LHCN-M2 (cell line): ENCODE results near the gene PPP1R15A. TPM values are rescaled to one million over a fixed set of nuclear protein-coding genes. Genes with fewer than 3 reads are reported as not detected.
A peak's percentile ranks its signal among the peaks of the same experiment; 100 is the strongest.
"Not testable (repeated sequence)": the region's sequence is repeated elsewhere in the genome, so short reads cannot be mapped to it uniquely, and the experiment has no call there.

ENCODE experiments used
- DNase-seq: peaks from one replicate; pipeline ENCODE4 v3.0.0-alpha.2; 2012; ENCODE audit warnings: low read depth
- polyA plus RNA-seq: library from polyadenylated mRNA; unstranded; fragments of >200 nt; gene quantifications from one replicate; pipeline ENCODE4 v1.2.1, GENCODE V29; 2012; ENCODE audit warnings: missing spikeins
- total RNA-seq: library from RNA; depleted of rRNA; stranded (reverse); fragments of >200 nt; gene quantifications from 2 replicates; pipeline ENCODE4 v1.2.3, GENCODE V29; 2014; rRNA removed

Gene PPP1R15A
- 55.7 and 58.2 TPM in 2 replicates for total RNA-seq
- 64.4 TPM for polyA plus RNA-seq

DNA sequence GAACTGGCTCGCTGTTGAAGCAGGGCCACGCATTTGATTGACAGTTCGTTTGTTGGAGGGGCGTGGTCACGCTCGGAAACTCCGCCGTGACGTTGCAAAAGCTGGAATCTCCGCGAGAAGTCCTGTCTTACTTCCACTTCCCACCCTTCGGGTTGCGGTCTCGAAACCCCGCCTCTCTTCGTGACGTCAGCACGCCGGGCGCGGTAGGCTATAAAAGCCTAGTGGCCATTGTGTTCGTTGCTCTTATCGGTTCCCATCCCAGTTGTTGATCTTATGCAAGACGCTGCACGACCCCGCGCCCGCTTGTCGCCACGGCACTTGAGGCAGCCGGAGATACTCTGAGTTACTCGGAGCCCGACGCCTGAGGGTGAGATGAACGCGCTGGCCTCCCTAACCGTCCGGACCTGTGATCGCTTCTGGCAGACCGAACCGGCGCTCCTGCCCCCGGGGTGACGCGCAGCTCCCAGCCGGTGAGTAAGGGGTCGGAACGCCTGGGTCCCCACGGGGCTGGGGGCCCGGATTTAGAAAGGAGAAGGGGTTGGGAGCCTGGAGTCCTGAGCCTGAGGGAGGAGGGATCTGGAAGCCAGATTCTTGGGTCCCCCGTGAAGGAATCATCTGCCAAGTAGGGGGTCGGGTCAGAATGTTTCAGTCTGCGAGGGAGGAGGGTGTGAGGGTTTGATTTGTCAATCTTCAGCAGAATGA, at the start of gene PPP1R15A:
Gene PPP1R15A (plus strand): TSS at position 240 of the 702 bp plus-strand sequence. CDS start 813 bp downstream, outside the sequence.
- peak; percentile 96 for DNase-seq

- no peak for DNase-seq
Observed at GRCh38 chr19:48822514-48822913, 49.7 kb upstream of the PPP1R15A start.

- DNase-seq = no peak
Observed at GRCh38 chr19:48826606-48827020, 45.6 kb upstream of the PPP1R15A start.

GRCh38 chr19:48830088-48830487, 42.1 kb upstream of the PPP1R15A start:
- no peak for DNase-seq

DNA sequence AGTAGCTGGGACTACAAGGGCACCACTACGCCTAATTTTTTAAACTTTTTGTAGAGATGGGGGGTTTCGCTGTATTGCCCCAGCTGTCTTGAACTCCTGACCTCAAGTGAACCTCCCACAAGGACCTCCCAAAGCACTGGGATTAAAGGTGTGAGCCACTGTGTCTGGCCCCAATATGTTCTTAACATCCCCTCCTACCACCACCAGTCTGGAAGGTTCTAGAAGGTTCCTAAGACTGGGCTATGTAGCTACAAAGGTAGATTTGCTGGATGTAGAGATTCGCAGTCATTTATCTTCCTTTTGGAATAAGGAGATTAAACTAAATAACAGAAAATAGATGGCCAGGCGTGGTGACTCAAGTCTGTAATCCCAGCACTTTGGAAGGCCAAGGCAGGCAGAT, 41.3 kb upstream of the PPP1R15A start:
- DNase-seq = no peak

- no peak for DNase-seq
Observed at GRCh38 chr19:48833049-48833448, 39.2 kb upstream of the PPP1R15A start.

GRCh38 chr19:48833977-48834376, 38.2 kb upstream of the PPP1R15A start:
- DNase-seq = no peak

- peak; percentile 75 for DNase-seq
Observed at GRCh38 chr19:48835734-48836088, 36.5 kb upstream of the PPP1R15A start.

DNA sequence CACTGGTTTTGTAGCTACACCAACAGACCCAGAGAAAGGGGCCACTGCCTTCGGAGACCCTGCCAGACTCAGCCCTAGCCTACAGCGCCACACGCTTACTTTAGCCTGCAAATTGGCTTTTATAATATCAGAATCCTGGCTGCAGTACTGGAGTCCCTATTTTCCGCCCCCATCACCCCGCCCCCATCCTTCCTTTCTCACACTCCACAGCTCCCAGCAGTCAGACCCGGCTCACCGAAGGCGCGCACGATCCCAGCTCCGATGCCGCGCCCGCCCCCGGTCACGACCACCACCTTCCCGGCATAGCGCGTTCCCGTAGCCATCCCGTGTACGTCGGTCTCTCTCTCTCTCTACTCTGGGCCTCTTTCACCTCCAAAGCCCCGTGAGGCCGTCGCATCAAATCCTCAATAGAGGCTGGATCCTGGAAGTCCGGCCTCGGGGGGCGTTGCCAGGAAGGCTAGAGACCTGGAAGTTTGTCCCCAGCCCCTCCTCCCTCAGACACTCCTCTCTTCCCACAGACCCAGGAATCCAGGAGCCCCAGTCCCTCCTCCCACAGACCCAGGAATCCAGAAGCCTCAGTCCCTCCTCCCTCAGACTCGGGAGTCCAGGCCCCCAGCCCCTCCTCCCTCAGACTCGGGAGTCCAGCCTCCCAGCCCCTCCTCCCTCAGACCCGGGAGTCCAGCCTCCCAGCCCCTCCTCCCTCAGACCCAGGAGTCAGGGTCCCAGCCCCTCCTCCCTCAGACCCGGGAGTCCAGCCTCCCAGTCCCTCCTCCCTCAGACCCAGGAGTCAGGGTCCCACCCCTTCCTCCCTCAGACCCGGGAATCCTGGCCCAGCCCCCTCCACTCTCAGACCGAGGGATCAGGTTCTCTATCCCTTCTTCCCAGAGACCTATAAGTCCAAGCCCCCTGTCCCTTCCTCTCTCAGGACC, 35.9 kb upstream of the PPP1R15A start, which contains the start of gene HSD17B14:
Gene HSD17B14 (minus strand): TSS at position 403 of the 929 bp plus-strand sequence. CDS start 80 bp downstream, at position 323.
- DNase-seq = no peak

DNA sequence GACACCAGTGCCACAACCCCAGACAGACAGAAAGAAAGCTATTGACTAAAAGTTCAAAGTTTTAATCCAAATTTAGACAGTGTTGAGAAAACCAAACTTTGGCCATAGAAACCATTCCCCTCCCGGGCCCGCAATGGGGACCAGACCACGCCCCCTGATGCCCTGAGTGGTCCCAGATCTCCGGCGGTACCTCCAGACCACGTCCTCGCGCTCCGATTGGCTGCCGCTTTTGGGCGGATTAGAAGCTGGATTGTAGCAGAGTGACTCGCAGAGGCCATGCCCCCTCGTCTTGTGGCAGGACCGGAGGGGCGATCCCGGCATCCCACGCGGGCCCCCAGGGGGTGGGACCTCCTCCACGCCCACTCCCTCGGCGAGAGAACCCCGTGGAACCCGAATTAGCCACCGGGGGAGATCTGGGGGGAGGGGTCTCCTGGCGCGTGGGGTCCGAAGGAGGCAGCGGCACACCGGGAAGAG, 35.1 kb upstream of the PPP1R15A start:
- DNase-seq = no peak

- no peak for DNase-seq
Observed at GRCh38 chr19:48837687-48838086, 34.5 kb upstream of the PPP1R15A start.

- no peak for DNase-seq
Observed at GRCh38 chr19:48841047-48841446, 31.2 kb upstream of the PPP1R15A start.

GRCh38 chr19:48841571-48841970, 30.6 kb upstream of the PPP1R15A start:
- no peak for DNase-seq

GRCh38 chr19:48842789-48843162, 29.4 kb upstream of the PPP1R15A start:
- peak; percentile 46 for DNase-seq

DNA sequence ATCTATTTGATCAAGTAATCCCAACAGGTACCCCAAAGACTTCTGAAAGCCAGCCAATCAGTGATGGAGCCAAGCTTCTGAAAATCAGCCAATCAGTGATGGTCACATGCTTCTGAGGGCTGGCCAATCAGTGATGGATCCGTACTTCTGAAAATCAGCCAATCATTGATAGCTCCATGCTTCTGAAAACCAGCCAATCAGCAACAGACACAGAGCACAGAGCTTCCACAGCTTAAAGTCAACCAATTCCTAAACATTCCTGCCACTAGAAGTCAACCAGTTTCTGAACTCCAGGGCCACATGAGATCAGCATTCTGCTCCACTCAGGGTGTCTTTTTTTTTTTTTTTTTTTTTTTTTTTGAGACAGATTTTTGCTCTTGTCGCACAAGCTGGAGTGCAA, 27.7 kb upstream of the PPP1R15A start:
- peak; percentile 66 for DNase-seq

- DNase-seq = no peak
Observed at GRCh38 chr19:48845384-48845783, 26.8 kb upstream of the PPP1R15A start.

DNA sequence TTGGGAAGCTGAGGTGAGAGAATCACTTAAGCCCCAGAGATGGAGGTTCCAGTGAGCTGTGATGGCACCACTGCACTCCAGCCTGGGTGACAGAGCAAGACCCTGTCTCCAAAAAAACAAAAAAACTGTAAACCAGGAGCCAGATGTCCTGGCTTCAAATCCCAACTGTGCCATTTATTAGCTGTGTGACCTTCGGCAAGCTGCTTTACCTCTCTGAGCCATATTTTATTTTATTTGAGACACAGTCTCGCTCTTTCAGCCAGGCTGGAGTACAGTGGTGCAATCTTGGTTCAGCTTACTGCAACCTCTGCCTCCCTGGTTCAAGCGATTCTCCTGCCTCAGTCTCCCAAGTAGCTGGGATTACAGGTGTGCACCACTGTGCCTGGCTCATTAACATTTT, 25.6 kb upstream of the PPP1R15A start:
- not testable (repeated sequence) for DNase-seq

DNA sequence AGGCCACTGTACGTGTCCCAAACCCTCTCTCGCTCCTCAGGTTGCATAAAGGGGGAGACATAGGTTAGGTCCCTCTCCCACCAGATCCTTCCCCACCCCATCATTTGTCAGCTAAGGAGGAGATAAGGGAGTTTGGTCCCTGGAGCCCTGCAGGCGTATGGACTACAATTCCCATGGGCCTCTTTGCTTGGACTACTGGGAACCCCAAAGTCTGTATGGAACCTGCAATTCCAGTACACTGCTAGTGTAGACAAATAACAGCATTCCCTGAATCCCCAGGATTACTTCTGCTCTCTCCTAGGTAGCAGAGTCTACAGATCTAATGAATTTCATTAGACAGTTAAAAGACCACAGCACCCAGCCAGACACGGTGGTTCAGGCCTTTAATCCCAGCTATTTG, 19.9 kb upstream of the PPP1R15A start:
- DNase-seq = no peak

- no peak for DNase-seq
Observed at GRCh38 chr19:48853483-48853882, 18.7 kb upstream of the PPP1R15A start.

DNA sequence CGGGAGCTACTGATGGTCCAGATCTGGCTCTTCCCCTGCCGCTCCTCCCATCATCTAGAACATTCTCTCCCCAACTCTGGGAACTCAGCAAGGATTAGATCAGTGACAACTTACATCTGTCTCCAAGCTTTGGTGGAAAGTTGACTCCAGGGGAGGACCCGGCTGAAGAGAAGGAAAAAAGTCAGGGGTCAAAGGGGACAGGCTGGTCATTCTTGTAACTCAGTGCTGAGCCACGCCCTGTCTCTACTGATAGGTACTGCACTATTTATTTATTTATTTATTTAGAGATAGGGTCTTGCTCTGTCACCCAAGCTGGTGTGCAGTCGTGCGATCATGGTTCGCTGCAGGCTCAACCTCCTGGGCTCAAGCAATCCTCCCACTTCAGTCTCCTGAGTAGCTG, 18.1 kb upstream of the PPP1R15A start:
- no peak for DNase-seq

GRCh38 chr19:48856921-48857320, 15.3 kb upstream of the PPP1R15A start:
- peak; percentile 71 for DNase-seq

DNA sequence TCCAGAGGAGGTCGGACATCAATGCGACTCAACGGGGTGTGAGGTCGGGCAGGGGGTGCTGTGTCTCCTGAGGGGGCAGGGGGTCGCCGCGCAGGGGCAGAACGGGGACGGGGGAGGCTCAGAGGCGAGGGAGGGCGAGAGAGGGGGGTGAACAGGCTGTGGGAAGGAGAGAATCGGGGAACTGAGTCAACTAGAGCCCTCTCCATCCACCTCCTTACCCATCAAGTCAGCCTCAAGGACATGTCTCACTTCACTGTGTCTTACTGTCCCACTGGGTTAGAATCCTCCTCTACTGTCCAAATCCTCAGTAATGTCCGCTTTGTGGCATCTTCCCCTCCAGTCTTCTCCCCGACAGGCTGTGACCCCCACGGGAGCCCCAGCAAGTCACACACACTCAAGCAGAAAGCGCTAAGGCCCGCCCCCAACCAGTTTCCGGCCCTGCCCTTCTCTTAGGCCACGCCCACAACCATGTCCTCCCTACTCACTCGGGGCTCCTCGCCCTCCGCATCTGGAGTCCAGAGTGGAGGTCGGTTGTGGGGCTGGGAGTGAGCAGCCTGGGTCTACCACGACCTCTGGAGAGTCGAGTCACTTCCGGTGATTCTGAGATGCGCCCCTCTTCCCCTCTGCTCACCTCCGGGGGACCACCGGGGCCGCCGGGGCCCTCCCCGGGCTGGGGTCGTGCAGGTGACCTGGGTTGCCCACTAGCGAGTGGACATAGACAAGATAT, 13.1 kb upstream of the PPP1R15A start:
- DNase-seq = no peak
